Hematopoietic multipotent progenitor cell treated with erythropoietin and hydrocortisone succinate and interleukin-3 and kit ligand, for 6 days (in vitro differentiated cells): ENCODE data around the gene LAMB2.

ENCODE experiments used
- DNase-seq: peaks from one replicate; pipeline ENCODE4 v3.0.0-alpha.2; 2015

Gene LAMB2

DNA sequence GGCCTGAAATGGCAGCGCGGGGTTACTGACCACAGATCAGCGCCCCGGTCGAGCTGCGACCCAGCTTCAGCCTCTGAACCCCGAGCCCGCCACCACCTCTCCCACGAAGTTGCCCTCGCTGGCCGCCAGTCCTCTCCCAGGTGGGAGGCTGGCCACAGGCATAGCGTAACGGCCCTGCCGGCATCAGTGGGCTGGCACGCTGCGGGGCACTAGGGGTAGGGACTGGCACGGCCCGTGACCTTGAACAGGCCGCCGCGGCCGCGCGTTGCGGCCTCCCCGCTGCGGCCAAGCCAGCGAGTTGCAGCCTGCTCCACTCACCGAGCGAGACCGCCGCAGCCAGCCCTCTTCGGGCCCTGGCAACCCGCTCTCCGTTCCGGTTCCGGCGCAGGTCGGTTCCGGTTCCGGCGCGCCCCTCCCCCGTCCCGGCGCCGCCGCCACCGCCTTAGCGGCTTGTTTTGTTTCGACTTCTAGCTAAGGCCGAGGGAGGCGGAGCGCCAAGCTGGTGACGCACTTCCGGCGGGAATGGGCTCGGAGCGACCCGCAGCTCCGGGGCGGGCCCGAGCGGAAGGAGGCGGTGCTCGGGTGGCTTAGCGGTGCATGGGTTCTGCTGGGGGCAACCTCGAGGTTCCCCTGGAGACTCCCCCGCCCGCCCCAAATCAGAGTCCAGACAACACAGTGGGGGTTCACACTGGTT is 12.3 kb downstream of the LAMB2 start, which contains the start of gene USP19:
Gene USP19, minus strand, starts transcription at position 386 of the 694 bp plus-strand sequence. CDS start 1,678 bp downstream, outside the sequence.
- peak; percentile 95 for DNase-seq

DNA sequence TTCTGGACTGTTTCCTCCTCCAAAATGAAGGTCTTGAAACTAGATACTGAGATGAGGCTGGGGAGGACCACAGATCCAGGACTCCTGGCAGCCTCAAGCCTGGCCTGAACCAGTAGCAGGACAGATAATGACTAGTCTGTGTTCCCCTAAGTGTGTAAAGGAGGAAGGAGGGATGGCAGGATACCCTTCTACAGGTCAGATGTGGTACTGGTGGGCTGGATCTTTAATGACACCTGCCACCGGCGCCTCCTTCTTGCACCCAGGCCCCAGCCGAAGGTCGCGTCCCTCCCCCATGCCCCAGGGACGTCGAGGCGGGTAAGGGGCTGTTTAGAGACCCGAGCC is 12.8 kb downstream of the LAMB2 start:
- DNase-seq = peak; percentile 42

- no peak for DNase-seq
These were observed 13.4 kb downstream of the LAMB2 start for GRCh38 chr3:49119439-49119838.

DNA sequence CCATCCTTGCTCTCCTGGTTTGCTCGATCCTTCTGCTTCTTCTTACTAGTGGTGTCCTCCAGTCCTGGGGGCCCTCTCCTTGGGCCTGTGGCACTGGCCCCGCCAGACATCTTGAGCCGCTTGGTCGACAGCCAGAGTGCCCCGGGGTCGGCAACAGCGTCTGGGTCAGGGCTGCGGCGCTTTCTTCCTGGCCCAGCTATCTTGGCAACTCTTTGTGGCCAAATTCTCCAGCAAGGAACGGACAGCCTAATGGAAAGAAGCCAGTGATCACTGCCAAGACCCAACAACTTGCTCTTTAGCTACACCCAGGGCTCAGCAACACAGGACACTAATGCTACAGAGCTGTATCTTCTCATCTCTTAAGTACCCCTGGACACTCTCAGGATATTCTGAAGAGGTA is 13.8 kb downstream of the LAMB2 start:
- no peak for DNase-seq

DNA sequence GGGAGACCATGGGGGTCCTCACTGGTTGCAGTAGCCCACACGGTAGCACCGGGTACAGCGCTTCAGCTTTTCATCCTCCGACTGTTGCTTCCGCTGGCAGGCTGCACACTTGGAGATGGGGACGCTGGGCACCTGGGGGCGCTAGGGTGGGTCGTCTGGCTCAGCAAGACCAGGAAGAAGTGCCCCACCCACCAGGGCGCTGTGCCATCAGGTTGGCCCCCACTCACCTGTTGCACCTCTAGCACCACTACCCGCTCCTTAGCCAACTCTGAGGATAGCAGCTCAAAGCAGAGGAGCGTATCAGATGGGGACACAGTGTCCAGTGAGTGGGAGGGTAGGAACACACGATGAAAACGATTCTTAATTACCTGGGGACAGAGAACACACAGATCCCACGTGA is 20.6 kb downstream of the LAMB2 start:
- no peak for DNase-seq

DNA sequence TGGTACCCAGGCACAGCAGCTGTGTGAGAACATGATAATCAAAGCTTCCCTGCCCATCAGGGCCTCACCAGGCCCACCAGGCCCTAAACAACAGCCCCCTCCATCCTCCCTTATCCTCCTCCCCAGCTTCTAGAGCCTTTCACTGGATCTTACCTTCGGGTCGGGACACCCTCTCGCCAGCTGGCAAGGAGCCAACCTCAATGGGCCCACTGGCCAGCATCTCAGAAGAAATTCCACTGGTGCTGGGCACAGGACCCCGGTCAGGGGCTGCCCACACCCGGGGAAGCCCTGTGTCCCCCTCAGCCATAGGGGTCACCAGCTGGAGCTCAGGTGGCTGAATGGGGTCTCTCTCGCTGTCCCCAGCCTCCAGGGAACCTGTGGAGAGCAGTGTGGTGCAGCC is 21.5 kb downstream of the LAMB2 start:
- no peak for DNase-seq

GRCh38 chr3:49110780-49111179 is 22.1 kb downstream of the LAMB2 start:
- no peak for DNase-seq

- no peak for DNase-seq
These were observed 24.5 kb downstream of the LAMB2 start for GRCh38 chr3:49108346-49108745.

DNA sequence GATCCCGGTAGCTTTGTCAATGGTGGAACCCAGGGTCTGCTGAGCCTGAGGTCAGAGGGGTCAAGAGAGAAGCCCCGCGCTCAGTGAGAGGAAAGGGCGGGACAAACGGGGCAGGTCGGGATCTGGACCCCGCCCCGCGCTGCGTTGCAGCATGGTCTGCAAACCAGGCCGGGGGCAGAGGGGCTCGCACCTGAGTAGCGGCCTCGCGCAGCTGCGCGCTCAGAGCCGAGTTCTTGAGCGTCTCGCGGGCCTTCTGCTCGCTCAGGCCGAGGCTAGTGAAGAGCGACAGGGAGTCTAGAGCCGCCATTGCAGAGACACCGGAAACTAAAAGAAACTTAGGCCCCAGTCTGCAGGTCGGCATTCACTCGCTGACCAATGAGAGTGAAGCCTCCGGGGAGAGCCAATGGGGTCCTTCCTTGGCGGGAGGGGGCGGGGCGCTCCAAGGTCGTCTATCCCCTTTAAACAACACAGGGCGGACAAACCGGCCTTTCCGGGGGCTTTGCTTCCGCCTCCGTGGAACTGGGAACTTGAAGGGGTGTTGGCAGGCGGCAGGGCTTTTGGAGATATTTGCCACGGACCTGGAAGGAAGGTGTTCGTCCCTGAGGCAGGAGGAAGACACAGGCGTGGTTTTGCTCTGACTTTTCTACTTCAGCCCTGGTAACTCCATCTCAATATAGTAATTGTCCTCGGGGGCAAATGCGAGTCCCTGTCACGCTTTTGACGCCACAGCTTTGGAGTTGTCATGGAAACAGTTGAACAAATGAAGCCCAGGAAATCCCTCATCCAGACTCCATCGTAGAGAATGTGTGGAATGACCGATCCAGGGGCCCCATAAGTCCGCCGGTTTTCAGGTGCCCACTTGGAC is 28.2 kb downstream of the LAMB2 start, which contains the start of gene QARS1:
Gene QARS1, minus strand, starts transcription at position 331 of the 865 bp plus-strand sequence. Its CDS starts 24 bp downstream, at position 307.
- DNase-seq = peak; percentile 98

DNA sequence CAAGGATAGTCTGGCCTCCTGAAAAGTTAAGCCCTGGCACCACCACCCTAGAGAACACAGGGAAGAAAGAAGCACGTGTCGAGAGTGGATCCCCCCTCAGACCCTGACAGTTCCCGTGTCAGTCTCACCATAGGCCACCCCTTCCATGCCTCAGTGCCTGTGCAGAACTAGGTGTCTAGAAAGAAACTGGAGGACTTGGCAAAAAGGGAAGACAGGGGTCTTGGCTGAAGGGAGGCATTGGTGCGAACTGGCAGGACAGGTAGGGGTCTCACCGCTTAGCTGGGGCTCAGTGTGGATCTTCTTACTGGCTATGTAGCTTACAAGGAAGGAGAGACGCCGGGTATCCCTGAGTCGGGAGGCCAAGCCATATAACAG is 28.8 kb downstream of the LAMB2 start:
- DNase-seq = no peak

GRCh38 chr3:49100046-49100615 is 32.7 kb downstream of the LAMB2 start:
- no peak for DNase-seq

DNA sequence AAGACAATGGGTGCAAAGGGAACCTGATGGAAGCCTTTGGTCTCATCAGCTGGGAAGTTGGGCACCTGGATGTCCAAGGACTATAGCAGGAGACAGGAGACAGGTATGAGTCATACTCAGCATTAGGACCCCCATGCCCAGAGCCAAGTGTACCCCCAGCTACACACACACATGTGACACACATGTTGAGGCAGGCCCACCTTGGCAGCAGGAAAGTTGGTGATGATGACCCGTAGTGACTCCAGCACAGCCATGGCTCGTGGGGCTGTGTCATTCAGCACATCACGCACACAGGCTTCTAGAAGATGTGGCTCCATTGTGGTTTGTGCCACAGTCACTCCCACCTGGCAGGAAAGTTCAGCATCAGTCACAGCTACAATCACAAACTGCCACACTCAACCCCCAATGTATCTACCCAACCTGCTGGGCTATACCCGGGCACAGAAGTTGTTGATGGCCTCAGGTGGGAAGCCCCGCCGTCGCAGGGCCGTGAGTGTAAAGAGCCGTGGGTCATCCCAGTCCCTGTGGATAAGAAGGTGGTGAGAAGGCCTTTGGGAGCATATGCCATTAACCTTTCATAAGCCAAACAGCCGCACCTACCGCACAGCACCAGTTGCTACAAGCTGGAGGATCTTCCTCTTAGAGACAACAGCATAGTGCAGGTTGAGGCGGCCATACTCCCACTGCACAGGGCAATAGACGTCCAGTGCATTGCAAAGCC is 33.8 kb downstream of the LAMB2 start:
- no peak for DNase-seq

DNA sequence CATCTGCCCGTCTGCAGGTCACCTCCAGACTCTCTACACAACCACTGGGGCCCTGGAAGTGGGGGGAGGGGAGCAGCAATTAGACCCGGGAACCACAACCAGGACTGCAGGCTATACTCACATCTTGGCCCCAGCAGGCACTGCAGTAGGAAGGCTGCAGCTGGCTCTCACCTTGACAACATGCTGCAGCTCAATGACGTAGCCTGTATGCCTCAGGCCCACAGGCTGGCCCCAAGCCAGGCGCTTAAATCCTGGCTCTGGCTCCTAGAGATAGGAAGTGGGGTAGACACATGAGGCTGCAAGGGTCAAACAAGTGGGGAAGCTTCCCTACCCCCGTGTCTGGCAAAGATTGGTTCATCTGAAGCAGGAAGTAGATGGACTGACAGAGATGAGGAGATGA is 34.4 kb downstream of the LAMB2 start:
- DNase-seq = peak; percentile 64

DNA sequence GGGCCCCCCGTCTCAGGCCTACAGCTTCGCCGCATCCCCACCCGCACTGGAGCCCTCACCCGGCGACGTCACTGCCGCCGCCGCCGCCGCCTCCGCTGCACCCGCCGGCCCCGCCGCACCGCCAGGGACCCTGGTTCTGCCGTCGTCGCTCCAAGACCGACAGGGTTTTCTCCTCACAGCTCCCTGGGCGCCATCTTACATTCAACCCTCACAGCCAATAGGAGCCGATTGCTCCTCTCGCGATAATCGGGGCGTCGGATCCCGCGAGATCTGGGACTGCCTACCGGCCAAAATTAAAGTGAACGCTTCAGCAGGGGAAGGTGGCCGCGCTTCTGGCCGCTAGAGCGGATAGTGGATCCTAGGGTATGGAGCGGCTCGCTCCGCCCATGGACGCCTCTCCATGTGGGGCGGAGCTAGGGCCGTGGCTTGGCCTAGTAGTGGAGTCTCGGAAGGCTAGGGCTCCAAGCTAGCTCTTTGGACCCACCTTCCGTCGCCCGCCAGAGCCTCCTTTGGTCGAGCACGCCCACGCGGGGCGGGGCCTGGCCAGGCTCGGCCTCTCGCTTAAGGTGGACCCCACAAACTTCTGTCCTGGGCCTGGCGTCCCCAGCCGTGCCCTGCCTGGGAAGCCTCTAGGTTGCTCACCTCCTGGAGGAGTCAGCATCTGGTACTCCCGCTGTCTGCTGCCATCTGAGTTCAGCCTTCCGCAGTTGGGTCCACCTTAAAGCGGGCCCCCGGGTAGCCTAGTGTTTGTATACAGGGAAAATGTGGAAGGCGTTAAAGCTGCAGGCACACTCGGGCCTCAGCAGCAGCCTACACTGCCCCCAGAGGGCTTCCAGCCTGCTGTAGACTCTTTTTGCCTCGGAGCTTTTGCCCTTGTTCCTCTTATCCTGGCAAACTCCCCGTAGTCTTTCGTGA is 38.7 kb downstream of the LAMB2 start, which contains the start of gene QRICH1:
Gene QRICH1, minus strand, starts transcription at position 219 of the 915 bp plus-strand sequence. CDS start 17,054 bp downstream, outside the sequence.
- DNase-seq = peak; percentile 99

GRCh38 chr3:49092938-49093852 is 39.7 kb downstream of the LAMB2 start:
- peak; percentile 87 for DNase-seq

DNA sequence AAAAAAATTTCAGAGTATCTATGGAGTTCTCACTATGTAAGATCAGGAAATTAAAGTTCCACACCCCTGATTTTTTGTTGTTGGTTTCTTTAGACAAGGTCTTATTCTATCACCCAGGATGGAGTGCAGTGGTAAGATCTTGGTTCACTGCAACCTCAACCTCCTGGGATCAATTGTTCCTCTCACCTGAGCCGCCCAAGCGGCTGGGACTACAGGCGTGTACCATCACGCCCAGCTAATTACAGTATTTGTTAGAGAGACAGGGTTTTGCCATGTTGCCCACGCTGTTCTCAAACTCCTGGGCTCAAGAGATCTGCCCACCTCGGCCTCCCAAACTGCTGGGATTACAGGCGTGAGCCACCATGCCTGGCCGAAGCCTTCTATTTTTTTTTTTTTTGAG is 51.4 kb downstream of the LAMB2 start:
- no peak for DNase-seq

DNA sequence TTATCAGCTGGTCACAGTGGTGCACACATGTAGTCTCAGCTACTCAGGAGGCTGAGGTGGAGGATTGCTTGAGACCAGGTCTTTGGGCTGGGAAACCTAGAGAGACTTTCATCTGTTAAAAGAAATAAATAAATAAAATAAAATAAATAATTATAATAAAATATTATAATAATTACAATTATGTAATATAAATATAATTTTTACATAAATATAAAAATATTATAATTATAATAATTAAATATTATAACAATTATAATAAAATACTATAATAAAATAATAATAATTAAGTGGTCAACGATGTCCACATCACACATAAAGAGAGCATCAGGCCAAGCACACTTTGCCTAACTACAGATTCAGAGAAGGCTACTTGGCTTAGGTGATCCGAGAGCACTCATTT is 53.6 kb downstream of the LAMB2 start:
- DNase-seq = no peak

DNA sequence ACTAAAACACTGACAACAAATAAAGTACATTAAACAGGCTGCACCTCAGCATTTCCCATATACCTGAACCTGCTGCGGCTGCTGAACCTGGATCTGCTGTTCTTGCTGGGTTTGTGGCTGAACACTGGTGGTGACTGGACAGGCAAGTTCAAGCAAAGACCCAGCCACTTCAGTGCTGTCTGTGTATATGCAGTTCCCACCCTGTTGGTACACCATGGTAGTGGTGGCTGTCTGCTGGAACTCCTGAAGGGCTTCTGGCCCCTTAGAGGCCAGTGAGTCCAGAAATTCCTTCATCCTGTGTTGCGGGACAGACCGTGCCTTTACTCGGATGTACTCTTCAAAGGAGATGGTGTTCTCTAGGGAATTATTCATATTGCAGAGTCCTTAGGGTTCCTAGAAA is 56.2 kb downstream of the LAMB2 start:
- DNase-seq = no peak

DNA sequence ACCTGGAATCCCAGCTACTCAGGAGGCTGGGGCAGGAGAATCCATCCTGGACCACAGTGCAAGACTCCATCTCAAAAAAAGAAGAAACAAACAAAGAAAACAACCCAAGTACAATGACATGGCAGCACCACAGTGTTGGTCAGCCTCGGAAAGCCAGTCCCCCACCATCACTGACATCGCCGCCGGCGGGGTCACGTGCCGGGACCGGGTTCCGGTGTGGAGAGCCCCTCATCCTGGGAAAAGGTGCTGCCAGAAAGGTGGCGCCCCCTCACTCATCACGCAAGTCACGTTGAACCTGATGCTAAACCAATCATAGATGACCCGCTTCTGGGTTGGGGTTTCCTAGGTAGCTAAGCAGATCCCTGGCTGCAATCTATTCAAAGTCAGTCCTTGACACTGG is 56.7 kb downstream of the LAMB2 start:
- DNase-seq = no peak
